K562 (cell line): ENCODE results near the gene IFNA17. TPM values are rescaled to one million over a fixed set of nuclear protein-coding genes. Genes with fewer than 3 reads are reported as not detected.

ENCODE experiments used
- ATAC-seq: fragments of 200-7000 bp; cut with Tn5 transposase; 3 replicates; pipeline ENCODE4 v1.9.1; 2020; ENCODE audit warnings: moderate library complexity
- BruUV-seq: library from RNA; stranded (reverse); fragments of 400-500 nt; replicated peaks from 2 replicates; lab custom pipeline; 2021; lab: Mats Ljungman, UMichigan
- CTCF ChIA-PET: fragments of 300-600 bp; formaldehyde crosslinking; extraction: SDS; loops from one replicate; lab custom pipeline; 2021; ENCODE audit warnings: low intra/inter-chr PET ratio; lab: Yijun Ruan, JAX
- POLR2A ChIA-PET: fragments of 300-600, 350-650 bp; sonication (Branson Sonifier 250); formaldehyde crosslinking; extraction: SDS; loops from one replicate; lab custom pipeline; 2021; ENCODE audit warnings: antibody characterized with exemption, inconsistent platforms; lab: Yijun Ruan, JAX
- DNase-seq, 4 experiments: peaks; one replicate each; pipeline versions ENCODE4 v3.0.0 to v3.0.0-alpha.2; 2011 to 2018; ENCODE audit warnings: low spot score in 3 of 4, mixed read lengths in 3 of 4; ENCODE audit errors: extremely low read depth in 1 of 4
- FAIRE-seq: peaks from 2 replicates; lab custom pipeline; 2011; peaks lifted over from hg19 to GRCh38; lab: Jason Lieb, UNC
- H2AFZ ChIP-seq: 2 replicates; pipeline ENCODE4 v1.6.0; 2011; ENCODE audit warnings: low read depth, low read length, control low read depth, inconsistent platforms
- H3K27ac ChIP-seq: fragments of 200-600 bp; 3 replicates; pipeline ENCODE4 v1.8.0; 2011; ENCODE audit warnings: low read depth, mild to moderate bottlenecking, control low read depth, inconsistent platforms, low read length, moderate library complexity, mixed read lengths; ENCODE audit errors: extremely low read depth
- H3K27me3 ChIP-seq, 2 experiments: fragments of 300-600 bp in 1 of 2; 2 replicates in 1 of 2; 3 replicates in 1 of 2; pipeline versions ENCODE4 v1.6.0 to v1.8.0; 2011; ENCODE audit warnings: inconsistent platforms in 2 of 2, low read length in 2 of 2, mild to moderate bottlenecking in 1 of 2, mixed read lengths in 1 of 2, moderate library complexity in 1 of 2; ENCODE audit not compliant: control insufficient read depth in 2 of 2, insufficient read depth in 2 of 2
- H3K36me3 ChIP-seq: fragments of 300-600 bp; 3 replicates; pipeline ENCODE4 v1.8.0; 2011; ENCODE audit warnings: mild to moderate bottlenecking, low read length, inconsistent platforms; ENCODE audit not compliant: control insufficient read depth, insufficient read depth
- H3K4me1 ChIP-seq, 2 experiments: fragments of 200-600 bp in 1 of 2; replicated peaks in 1 of 2; 2 replicates in 1 of 2; 3 replicates in 1 of 2; pipeline versions ENCODE4 v1.5.1 to v1.8.0; 2011; ENCODE audit warnings: inconsistent platforms in 2 of 2, low read length in 2 of 2, mild to moderate bottlenecking in 1 of 2, mixed read lengths in 1 of 2, moderate library complexity in 1 of 2; ENCODE audit not compliant: control insufficient read depth in 2 of 2, insufficient read depth in 2 of 2
- H3K4me2 ChIP-seq: 2 replicates; pipeline ENCODE4 v1.6.1; 2011; ENCODE audit warnings: low read length, control low read depth, inconsistent platforms, mixed read lengths; ENCODE audit not compliant: insufficient read depth
- H3K4me3 ChIP-seq: fragments of 200-600 bp; sonication (generic), shearing (Covaris generic); 2 replicates; pipeline ENCODE4 v1.5.1; 2016; ENCODE audit warnings: control low read depth, inconsistent platforms
- H3K79me2 ChIP-seq: fragments of 200-600 bp; 3 replicates; pipeline ENCODE4 v1.8.0; 2011; ENCODE audit warnings: low read length, inconsistent platforms; ENCODE audit not compliant: control insufficient read depth, insufficient read depth
- H3K9ac ChIP-seq, 2 experiments: 2 replicates each; pipeline versions ENCODE4 v1.6.0 to v1.6.1; 2011; ENCODE audit warnings: low read depth in 2 of 2, low read length in 2 of 2, control low read depth in 1 of 2, inconsistent platforms in 1 of 2, mild to moderate bottlenecking in 1 of 2, mixed read lengths in 1 of 2; ENCODE audit not compliant: insufficient read depth in 1 of 2
- H3K9me1 ChIP-seq: one replicate; pipeline ENCODE4 v1.6.0; 2011; ENCODE audit warnings: inconsistent platforms, mild to moderate bottlenecking, low read length, moderate library complexity; ENCODE audit not compliant: control insufficient read depth, insufficient read depth
- H3K9me3 ChIP-seq: replicated peaks from 2 replicates; pipeline ENCODE4 v1.5.1; 2011; ENCODE audit warnings: low read depth, low read length, inconsistent platforms; ENCODE audit not compliant: control insufficient read depth, insufficient read depth
- H4K20me1 ChIP-seq: replicated peaks from 2 replicates; pipeline ENCODE4 v1.6.1; 2011; ENCODE audit warnings: low read length, inconsistent platforms, mixed read lengths; ENCODE audit not compliant: control insufficient read depth, insufficient read depth
- DIDO1 ChIP-seq: fragments of 450-650 bp; IDR thresholded peaks from 2 replicates; pipeline ENCODE4 v1.6.1; 2016; ENCODE audit warnings: low read depth, missing biosample characterization, missing genetic modification characterization
- E2F3 ChIP-seq: fragments of 250-450 bp; sonication (Bioruptor Pico); IDR thresholded peaks from 2 replicates; pipeline ENCODE4 v1.4.0; 2020; ENCODE audit warnings: mild to moderate bottlenecking
- FOXM1 ChIP-seq, 2 experiments: fragments of 450-650 bp in 1 of 2; sonication (generic) in 1 of 2; formaldehyde crosslinking in 1 of 2; IDR thresholded peaks; 2 replicates each; pipeline versions ENCODE4 v1.6.1 to v1.9.0; 2017 to 2022; ENCODE audit warnings: low read depth in 2 of 2, mild to moderate bottlenecking in 2 of 2, missing genetic modification reagents in 1 of 2, moderate library complexity in 1 of 2
- GABPA ChIP-seq: fragments of 200-800 bp; sonication (Bioruptor generic); conservative IDR thresholded peaks from 2 replicates; pipeline ENCODE4 v1.6.1; 2016; ENCODE audit warnings: low read depth, missing genetic modification characterization, missing compliant biosample characterization
- PHF8 ChIP-seq: fragments of 200-600 bp; sonication (generic); IDR thresholded peaks from 2 replicates; pipeline ENCODE4 v1.6.1; 2012; ENCODE audit warnings: mixed run types, mild to moderate bottlenecking, inconsistent platforms, low read length, moderate library complexity, borderline replicate concordance
- RFX5 ChIP-seq: IDR thresholded peaks from 2 replicates; pipeline ENCODE4 v1.6.1; 2011; ENCODE audit warnings: low read depth, mild to moderate bottlenecking, improper control_type of control experiment, low read length
- RFX7 ChIP-seq: fragments of 250-450 bp; sonication (Bioruptor Pico); IDR thresholded peaks from 2 replicates; pipeline ENCODE4 v1.5.1; 2021; ENCODE audit warnings: mild to moderate bottlenecking
- SIN3A ChIP-seq, 2 experiments: fragments of 150-350 bp in 1 of 2; IDR thresholded peaks; 2 replicates each; pipeline ENCODE4 v1.6.1; 2011 to 2016; ENCODE audit warnings: borderline replicate concordance in 2 of 2, low read depth in 2 of 2, low read length in 2 of 2, mild to moderate bottlenecking in 2 of 2, moderate library complexity in 2 of 2; ENCODE audit not compliant: control insufficient read depth in 1 of 2
- SPI1 ChIP-seq: IDR thresholded peaks from 2 replicates; pipeline ENCODE4 v1.6.1; 2011; ENCODE audit warnings: low read depth, low read length, control low read depth, borderline replicate concordance
- ZFP1 ChIP-seq: fragments of 450-650 bp; formaldehyde crosslinking; IDR thresholded peaks from 2 replicates; pipeline ENCODE4 v1.4.0; 2020; ENCODE audit warnings: mild to moderate bottlenecking, mixed read lengths
- ZFP30 ChIP-seq: fragments of 250-450 bp; sonication (Bioruptor Pico); IDR thresholded peaks from 2 replicates; pipeline ENCODE4 v1.8.0; 2022; ENCODE audit warnings: moderate library complexity, mild to moderate bottlenecking, inconsistent platforms, borderline replicate concordance
- ZNF551 ChIP-seq: fragments of 250-450 bp; sonication (Bioruptor Pico); IDR thresholded peaks from 2 replicates; pipeline ENCODE4 v1.5.0; 2021; ENCODE audit warnings: mild to moderate bottlenecking, moderate library complexity
- WGBS: fragments of 100-300 bp; shearing (Covaris generic); methylation state at CpG from one replicate; pipeline ENCODE4 v1.1.6; 2016; ENCODE audit warnings: low coverage, mixed read lengths; ENCODE audit not compliant: insufficient coverage; ENCODE audit errors: missing lambda C conversion rate; 5-methylcytosine and 5-hydroxymethylcytosine counted together
- in situ Hi-C: fragments of 300-500 bp; cut with MboI; formaldehyde crosslinking; loops from 4 replicates; pipeline ENCODE4 v1.15.0; 2018; ENCODE audit warnings: inconsistent platforms, mixed read lengths
- intact Hi-C: fragments of 100-400 bp; cut with micrococcal nuclease; formaldehyde crosslinking; loops from 2 replicates; pipeline ENCODE4 v1.14.2; 2022
- polyA plus RNA-seq, 8 experiments: library from polyadenylated mRNA; depleted of rRNA in 4 of 8; stranded (reverse) in 5 of 8; unstranded in 3 of 8; fragments of >200 nt; fragmentation: Nextera tagmentation in 2 of 8; fragmentation: Illumina TruSeq in 1 of 8; extraction: Ambion mirVana in 2 of 8; extraction: Trizol in 1 of 8; gene quantifications; 2 replicates each; pipeline versions ENCODE4 v1.2.1 to v1.2.3, GENCODE V29; 2011 to 2014; ENCODE audit warnings: inconsistent platforms in 1 of 8, missing spikeins in 1 of 8
- total RNA-seq, 7 experiments: library from RNA; depleted of rRNA in 6 of 7; stranded (reverse); fragments of >200 nt in 6 of 7; fragmentation: Illumina TruSeq in 2 of 7; extraction: Trizol in 2 of 7; gene quantifications; 2 replicates each; pipeline versions ENCODE4 v1.2.1 to v1.2.3, GENCODE V29; 2011 to 2021; ENCODE audit warnings: low replicate concordance in 1 of 7

IFNA17 gene
- total and polyA plus RNA-seq, 9 of the 15 experiments (the other 6 are each of a cell fraction or from before 2014, with no cell fraction given) = not detected

DNA sequence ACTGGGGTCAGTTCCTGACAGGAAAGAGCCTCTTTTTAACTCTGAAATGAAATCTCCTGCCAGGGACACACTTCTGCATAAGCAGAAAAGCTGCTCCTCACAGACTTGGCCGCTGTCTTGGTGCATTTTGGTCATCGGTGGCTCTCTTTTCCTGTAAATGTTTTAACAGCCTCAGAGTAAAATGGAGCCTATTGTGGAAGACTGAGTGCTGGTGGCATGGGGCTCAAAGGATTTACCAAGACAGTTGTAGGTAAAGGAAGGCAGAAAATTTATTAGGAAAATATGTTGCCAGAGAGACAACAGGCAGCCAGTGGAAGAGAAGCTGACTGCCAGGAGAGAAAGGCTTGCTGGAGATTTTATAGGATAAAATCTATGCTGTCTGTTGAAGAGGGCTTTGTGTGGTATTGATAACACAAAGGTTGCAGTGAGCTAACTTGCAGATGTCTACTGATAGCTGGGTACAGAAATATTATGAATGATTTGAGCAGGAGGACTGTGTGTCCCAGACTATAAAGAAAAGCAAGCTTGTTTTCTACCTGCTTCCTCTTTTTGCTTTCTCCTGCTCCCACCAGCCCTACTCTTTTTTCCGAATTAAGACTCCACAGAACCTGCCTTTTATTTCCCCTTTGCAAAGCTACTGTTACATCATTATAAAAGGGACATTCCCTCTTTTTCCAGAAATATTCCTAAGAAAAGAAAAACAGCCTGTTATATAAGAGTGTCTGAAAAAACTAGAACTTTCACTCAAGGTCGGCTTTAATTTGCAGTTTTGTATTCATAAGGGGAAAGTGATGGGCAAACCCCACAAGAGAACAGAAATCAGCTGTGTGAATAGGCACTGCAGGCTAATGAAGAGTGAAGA lies 39.7 kb upstream of the IFNA17 start (continued):
- no peak for TF ChIP-seq GABPA (tag)

DNA sequence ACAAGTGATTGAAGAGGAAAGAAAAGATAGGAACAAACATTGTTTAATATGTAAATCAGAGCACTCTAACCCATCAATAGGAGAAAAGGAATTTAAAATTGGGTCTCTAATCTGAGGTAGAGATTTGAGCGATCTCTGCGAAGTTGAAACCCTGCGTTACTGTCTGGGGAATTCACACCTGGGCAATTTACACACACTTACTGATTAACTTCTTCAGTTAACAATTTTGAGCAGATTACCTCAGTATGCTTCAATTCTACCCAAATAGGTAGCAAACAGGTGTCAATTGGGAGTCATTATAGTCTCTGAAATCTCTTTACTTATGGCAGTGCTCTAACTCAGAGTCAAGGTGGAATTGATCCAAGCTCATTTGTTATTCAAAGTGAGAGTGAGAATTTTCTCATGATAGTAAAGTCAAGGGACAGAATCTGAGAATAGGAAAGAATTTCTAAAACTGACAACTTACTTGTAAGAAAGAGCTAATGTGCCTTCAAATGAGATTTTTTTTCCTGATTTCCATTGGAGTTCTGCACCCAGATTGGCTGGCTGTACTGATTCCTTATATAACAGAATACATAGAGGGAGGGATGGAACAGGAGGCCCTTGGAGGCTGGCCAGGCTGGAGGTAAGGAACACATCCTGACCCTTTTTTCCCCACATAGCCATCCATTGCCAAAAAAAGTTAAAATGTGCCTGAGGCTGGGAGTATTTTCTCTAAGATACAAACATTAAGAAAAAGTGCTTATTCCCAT lies 38.9 kb upstream of the IFNA17 start:
- no peaks in the 10 kb centered on the region for H3K79me2 ChIP-seq
- no peak for ATAC-seq
- H3K9me3 ChIP-seq = no peaks in the 10 kb centered on the region
- H4K20me1 ChIP-seq = no peaks in the 10 kb centered on the region
- CTCF ChIA-PET = no interaction called here
- no peaks in the 10 kb centered on the region for H3K9me1 ChIP-seq
- intact Hi-C loops (no loop called here), in situ Hi-C loops (no loop called here)
- H3K36me3 ChIP-seq = no peaks in the 10 kb centered on the region
- no peaks in the 10 kb centered on the region for H3K4me1 ChIP-seq
- no peak overlapping the region for H3K4me3 ChIP-seq
- WGBS = no CpG with 5 or more reads among the region's 3 CpGs
- H3K9ac ChIP-seq = no peak overlapping the region
- BruUV-seq = no TSS peak
- DNase-seq = no peak
- POLR2A ChIA-PET = no interaction called here
- no peak overlapping the region for H3K27ac ChIP-seq
- no peak overlapping the region for H3K4me2 ChIP-seq
- FAIRE-seq = no peak
- no peak overlapping the region for H2AFZ ChIP-seq
- H3K27me3 ChIP-seq = no peaks in the 10 kb centered on the region
- no peak for TF ChIP-seq FOXM1 (IDR thresholded peaks at IDR 0.05; ENCODE audit: low read depth)
- TF ChIP-seq FOXM1 (CRISPR knock-in tag; IDR thresholded peaks at IDR 0.05; ENCODE audit: low read depth) = no peak
- no peak for TF ChIP-seq DIDO1 (tag)
- no peak for TF ChIP-seq RFX7 (CRISPR knock-in tag)
- TF ChIP-seq ZFP1 (CRISPR knock-in tag) = no peak
- no peak for TF ChIP-seq ZNF551
- TF ChIP-seq SIN3A (IDR thresholded peaks at IDR 0.05; ENCODE audit: borderline replicate concordance in 2 of 2, control insufficient read depth in 1 of 2, low read depth in 2 of 2, low read length in 2 of 2) = no peak
- TF ChIP-seq SPI1 = no peak
- no peak for TF ChIP-seq RFX5
- TF ChIP-seq ZFP30 (CRISPR knock-in tag) = no peak
- no peak for TF ChIP-seq E2F3
- no peak for TF ChIP-seq PHF8
